ENCODE results near the gene DDX41. TPM values are rescaled to one million over a fixed set of nuclear protein-coding genes. Genes with fewer than 3 reads are reported as not detected.

The DDX41 gene
- total and polyA plus RNA-seq, 2 of the 13 experiments (the other 11 are each of a cell fraction or from before 2014, with no cell fraction given), result 62.8 to 105 TPM

- TF ChIP-seq SNAPC4 (CRISPR knock-in tag; IDR thresholded peaks at IDR 0.05) (no peak), HMG20B (CRISPR knock-in tag; conservative IDR thresholded peaks at IDR 0.05) (no peak), MBD4 (IDR thresholded peaks at IDR 0.05; ENCODE audit: borderline replicate concordance, low read length) (no peak), FOXO1 (CRISPR knock-in tag; IDR thresholded peaks at IDR 0.05) (no peak)
- TF ChIP-seq, protein P1, sequence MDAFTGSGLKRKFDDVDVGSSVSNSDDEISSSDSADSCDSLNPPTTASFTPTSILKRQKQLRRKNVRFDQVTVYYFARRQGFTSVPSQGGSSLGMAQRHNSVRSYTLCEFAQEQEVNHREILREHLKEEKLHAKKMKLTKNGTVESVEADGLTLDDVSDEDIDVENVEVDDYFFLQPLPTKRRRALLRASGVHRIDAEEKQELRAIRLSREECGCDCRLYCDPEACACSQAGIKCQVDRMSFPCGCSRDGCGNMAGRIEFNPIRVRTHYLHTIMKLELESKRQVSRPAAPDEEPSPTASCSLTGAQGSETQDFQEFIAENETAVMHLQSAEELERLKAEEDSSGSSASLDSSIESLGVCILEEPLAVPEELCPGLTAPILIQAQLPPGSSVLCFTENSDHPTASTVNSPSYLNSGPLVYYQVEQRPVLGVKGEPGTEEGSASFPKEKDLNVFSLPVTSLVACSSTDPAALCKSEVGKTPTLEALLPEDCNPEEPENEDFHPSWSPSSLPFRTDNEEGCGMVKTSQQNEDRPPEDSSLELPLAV (CRISPR knock-in tag; conservative IDR thresholded peaks at IDR 0.05; ENCODE audit: low read depth), result no peak
Measured at GRCh38 chr5:177476531-177477233, 40.1 kb downstream of the DDX41 start (continued).

All from HepG2 (cell line).